ENCODE data around the gene SCN5A.

DNA sequence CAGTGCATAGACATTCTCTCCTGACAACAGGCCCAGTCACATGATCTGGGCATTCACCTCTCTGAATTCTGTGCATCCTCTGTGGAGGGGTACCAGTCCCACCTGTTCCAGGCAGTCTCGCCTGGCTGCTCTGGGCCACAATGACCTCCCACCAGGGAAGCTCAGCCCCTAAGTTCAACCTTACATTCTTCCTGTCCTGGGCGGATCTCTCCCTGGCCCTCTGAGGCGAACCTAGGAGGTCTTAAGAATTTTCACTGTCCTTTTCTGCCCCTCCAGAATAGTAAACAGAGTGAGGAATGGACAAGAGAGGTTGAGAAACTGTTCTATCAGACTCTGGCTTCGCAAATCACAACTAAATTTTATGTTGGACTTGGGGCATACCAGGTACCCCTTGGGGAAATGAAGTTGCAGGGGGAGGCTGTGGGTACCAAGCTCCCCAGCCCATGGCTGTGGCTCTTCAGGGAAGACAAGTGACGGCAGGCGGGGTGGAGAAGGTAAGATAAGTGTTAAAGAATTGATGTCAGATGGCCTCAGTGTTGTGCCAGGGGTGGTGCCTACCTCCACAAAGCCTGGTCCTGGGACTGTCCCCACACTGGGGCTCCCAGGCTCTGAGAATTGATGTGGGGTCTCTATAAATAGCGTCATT lies 5.3 kb downstream of the SCN5A start:
- no peak for TF ChIP-seq POLR2A (IDR thresholded peaks at IDR 0.05; ENCODE audit: low read depth, low read length)
- TF ChIP-seq, protein P1, sequence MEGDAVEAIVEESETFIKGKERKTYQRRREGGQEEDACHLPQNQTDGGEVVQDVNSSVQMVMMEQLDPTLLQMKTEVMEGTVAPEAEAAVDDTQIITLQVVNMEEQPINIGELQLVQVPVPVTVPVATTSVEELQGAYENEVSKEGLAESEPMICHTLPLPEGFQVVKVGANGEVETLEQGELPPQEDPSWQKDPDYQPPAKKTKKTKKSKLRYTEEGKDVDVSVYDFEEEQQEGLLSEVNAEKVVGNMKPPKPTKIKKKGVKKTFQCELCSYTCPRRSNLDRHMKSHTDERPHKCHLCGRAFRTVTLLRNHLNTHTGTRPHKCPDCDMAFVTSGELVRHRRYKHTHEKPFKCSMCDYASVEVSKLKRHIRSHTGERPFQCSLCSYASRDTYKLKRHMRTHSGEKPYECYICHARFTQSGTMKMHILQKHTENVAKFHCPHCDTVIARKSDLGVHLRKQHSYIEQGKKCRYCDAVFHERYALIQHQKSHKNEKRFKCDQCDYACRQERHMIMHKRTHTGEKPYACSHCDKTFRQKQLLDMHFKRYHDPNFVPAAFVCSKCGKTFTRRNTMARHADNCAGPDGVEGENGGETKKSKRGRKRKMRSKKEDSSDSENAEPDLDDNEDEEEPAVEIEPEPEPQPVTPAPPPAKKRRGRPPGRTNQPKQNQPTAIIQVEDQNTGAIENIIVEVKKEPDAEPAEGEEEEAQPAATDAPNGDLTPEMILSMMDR (conservative IDR thresholded peaks at IDR 0.05; ENCODE audit: low read depth, low read length), result no peak
- TF ChIP-seq RAD21 (IDR thresholded peaks at IDR 0.05; ENCODE audit: low read length), result no peak
- no peak for TF ChIP-seq SMC3 (IDR thresholded peaks at IDR 0.05; ENCODE audit: low read depth, low read length)

Data from IMR-90 (cell line).